A549 (cell line): ENCODE results near the gene RABGAP1. TPM values are rescaled to one million over a fixed set of nuclear protein-coding genes. Genes with fewer than 3 reads are reported as not detected.

Experiments
- ATAC-seq, 2 experiments: fragments of 200-7000 bp in 1 of 2; fragments of >200 bp in 1 of 2; cut with Nextera tagmentation in 1 of 2; cut with Tn5 transposase in 1 of 2; 3 replicates each; pipeline versions ENCODE4 v1.8.0 to v1.9.1; 2018 to 2020; ENCODE audit warnings: mild to moderate bottlenecking in 1 of 2, moderate library complexity in 1 of 2
- CTCF ChIA-PET: fragments of 300-600 bp; sonication (Branson Sonifier 250); formaldehyde crosslinking; extraction: SDS; loops from one replicate; lab custom pipeline; 2021; ENCODE audit warnings: antibody characterized with exemption, inconsistent platforms; lab: Yijun Ruan, JAX
- POLR2A ChIA-PET: fragments of 350-600 bp; formaldehyde crosslinking; extraction: SDS; loops from one replicate; lab custom pipeline; 2021; ENCODE audit warnings: antibody characterized with exemption, inconsistent platforms; lab: Yijun Ruan, JAX
- DNase-seq, 2 experiments: peaks; one replicate each; pipeline versions ENCODE4 v3.0.0 to v3.0.0-alpha.2; 2011 to 2016; ENCODE audit warnings: low read depth in 1 of 2, low spot score in 1 of 2
- FAIRE-seq: peaks from 2 replicates; lab custom pipeline; 2011; peaks lifted over from hg19 to GRCh38; lab: Jason Lieb, UNC
- H3K27ac ChIP-seq, 2 experiments: fragments of >200 bp; sonication (Bioruptor Twin); formaldehyde crosslinking; 3 replicates each; pipeline ENCODE4 v1.5.1; 2016 to 2017
- H3K4me1 ChIP-seq: fragments of >200 bp; sonication (Bioruptor Twin); formaldehyde crosslinking; 3 replicates; pipeline ENCODE4 v1.6.1; 2016
- H3K4me2 ChIP-seq: fragments of >200 bp; sonication (Bioruptor Twin); formaldehyde crosslinking; 3 replicates; pipeline ENCODE4 v1.6.1; 2016
- H3K4me3 ChIP-seq: fragments of >200 bp; sonication (Bioruptor Twin); formaldehyde crosslinking; 3 replicates; pipeline ENCODE4 v1.5.1; 2016
- H3K9me3 ChIP-seq: fragments of >200 bp; sonication (Bioruptor Twin); formaldehyde crosslinking; 3 replicates; pipeline ENCODE4 v1.6.1; 2016
- BHLHE40 ChIP-seq: IDR thresholded peaks from 2 replicates; pipeline ENCODE4 v1.6.1; 2012; ENCODE audit warnings: low read depth, low read length, inconsistent platforms
- CBX2 ChIP-seq: fragments of 200-600 bp; sonication (generic); IDR thresholded peaks from 2 replicates; pipeline ENCODE4 v1.6.1; 2016; ENCODE audit warnings: low read depth, mild to moderate bottlenecking, borderline replicate concordance
- CEBPB ChIP-seq, 2 experiments: fragments of >200 bp in 1 of 2; sonication (Bioruptor Twin) in 1 of 2; formaldehyde crosslinking in 1 of 2; IDR thresholded peaks; 2 replicates each; pipeline ENCODE4 v1.6.1; 2012 to 2016
- CHD4 ChIP-seq: fragments of 200-600 bp; sonication (generic); IDR thresholded peaks from 2 replicates; pipeline ENCODE4 v1.6.1; 2016; ENCODE audit warnings: antibody characterized with exemption, mild to moderate bottlenecking, borderline replicate concordance
- E2F6 ChIP-seq: IDR thresholded peaks from 2 replicates; pipeline ENCODE4 v1.6.1; 2012; ENCODE audit warnings: low read depth, borderline replicate concordance
- EHF ChIP-seq: fragments of 250-450 bp; sonication (Bioruptor Pico); IDR thresholded peaks from 2 replicates; pipeline ENCODE4 v1.5.0; 2020; ENCODE audit warnings: mild to moderate bottlenecking
- ESRRA ChIP-seq: fragments of 150-350 bp; IDR thresholded peaks from 2 replicates; pipeline ENCODE4 v1.6.1; 2014; ENCODE audit warnings: mild to moderate bottlenecking, low read length, borderline replicate concordance
- FOSB ChIP-seq: fragments of 250-450 bp; sonication (Bioruptor Pico); IDR thresholded peaks from 2 replicates; pipeline ENCODE4 v1.5.0; 2020; ENCODE audit warnings: mild to moderate bottlenecking, moderate library complexity
- HEYL ChIP-seq: fragments of 250-450 bp; sonication (Bioruptor Pico); IDR thresholded peaks from 2 replicates; pipeline ENCODE4 v1.8.0; 2021; ENCODE audit warnings: mild to moderate bottlenecking, moderate library complexity
- HMGXB4 ChIP-seq: fragments of 250-450 bp; sonication (Bioruptor Pico); IDR thresholded peaks from 2 replicates; pipeline ENCODE4 v1.5.0; 2021; ENCODE audit warnings: mild to moderate bottlenecking, moderate library complexity, borderline replicate concordance
- HOXA7 ChIP-seq: fragments of 250-450 bp; sonication (Bioruptor Pico); IDR thresholded peaks from 2 replicates; pipeline ENCODE4 v1.5.0; 2020; ENCODE audit warnings: mild to moderate bottlenecking, moderate library complexity
- JUNB ChIP-seq: fragments of >200 bp; sonication (Bioruptor Twin); formaldehyde crosslinking; IDR thresholded peaks from 2 replicates; pipeline ENCODE4 v1.6.1; 2016
- MAFK ChIP-seq: fragments of 450-650 bp; IDR thresholded peaks from 2 replicates; pipeline ENCODE4 v1.6.1; 2014; ENCODE audit not compliant: partially characterized antibody
- MAZ ChIP-seq: fragments of 150-350 bp; IDR thresholded peaks from 2 replicates; pipeline ENCODE4 v1.6.1; 2014; ENCODE audit warnings: antibody characterized with exemption, low read depth, low read length, borderline replicate concordance
- NPAS2 ChIP-seq: fragments of 250-450 bp; sonication (Bioruptor Pico); IDR thresholded peaks from 2 replicates; pipeline ENCODE4 v1.8.0; 2022; ENCODE audit warnings: mild to moderate bottlenecking, moderate library complexity, borderline replicate concordance
- NR3C1 ChIP-seq: fragments of >200 bp; sonication (Bioruptor Twin); formaldehyde crosslinking; IDR thresholded peaks from 3 replicates; pipeline ENCODE4 v1.6.1; 2017
- PHF8 ChIP-seq: fragments of 200-600 bp; sonication (generic); IDR thresholded peaks from 2 replicates; pipeline ENCODE4 v1.6.1; 2016; ENCODE audit warnings: low read depth, mild to moderate bottlenecking, antibody characterized with exemption, moderate library complexity, borderline replicate concordance
- POLR2A ChIP-seq: IDR thresholded peaks from 2 replicates; pipeline ENCODE4 v1.6.1; 2012; ENCODE audit warnings: mild to moderate bottlenecking, low read length
- RARB ChIP-seq: fragments of 250-450 bp; sonication (Bioruptor Pico); IDR thresholded peaks from 2 replicates; pipeline ENCODE4 v1.8.0; 2021; ENCODE audit warnings: mild to moderate bottlenecking, moderate library complexity
- RCOR1 ChIP-seq: fragments of 150-350 bp; IDR thresholded peaks from 2 replicates; pipeline ENCODE4 v1.6.1; 2014; ENCODE audit warnings: antibody characterized with exemption, low read length, low read depth
- REST ChIP-seq: fragments of 200-600 bp; sonication (generic); IDR thresholded peaks from 2 replicates; pipeline ENCODE4 v1.6.1; 2016; ENCODE audit warnings: antibody characterized with exemption, mild to moderate bottlenecking, moderate library complexity
- RFX5 ChIP-seq: fragments of 450-650 bp; IDR thresholded peaks from 2 replicates; pipeline ENCODE4 v1.7.1; 2014; ENCODE audit warnings: antibody characterized with exemption, mild to moderate bottlenecking, moderate library complexity
- RNF2 ChIP-seq: fragments of 200-600 bp; sonication (generic); IDR thresholded peaks from 2 replicates; pipeline ENCODE4 v1.6.1; 2016; ENCODE audit warnings: low read depth, mild to moderate bottlenecking, antibody characterized with exemption, moderate library complexity, borderline replicate concordance
- TFCP2L1 ChIP-seq: fragments of 250-450 bp; sonication (Bioruptor Pico); IDR thresholded peaks from 2 replicates; pipeline ENCODE4 v1.5.0; 2021; ENCODE audit warnings: mild to moderate bottlenecking
- ZC3H11A ChIP-seq: fragments of 450-650 bp; IDR thresholded peaks from 2 replicates; pipeline ENCODE4 v1.6.1; 2014; ENCODE audit warnings: antibody characterized with exemption, mild to moderate bottlenecking
- ZNF302 ChIP-seq: fragments of 250-450 bp; sonication (Bioruptor Pico); IDR thresholded peaks from 2 replicates; pipeline ENCODE4 v1.9.0; 2021; ENCODE audit warnings: inconsistent platforms, mild to moderate bottlenecking, moderate library complexity
- WGBS: methylation state at CpG from one replicate; pipeline ENCODE4 v1.1.6; 2017; ENCODE audit errors: missing lambda C conversion rate; 5-methylcytosine and 5-hydroxymethylcytosine counted together
- polyA plus RNA-seq, 4 experiments: library from polyadenylated mRNA; depleted of rRNA in 3 of 4; stranded (reverse); fragments of >200 nt; fragmentation: RNase III in 1 of 4; extraction: RNeasy Plus Mini Kit Qiagen cat#74134 plus additional on column Dnase treatment in 1 of 4; gene quantifications; 2 replicates in 3 of 4; 3 replicates in 1 of 4; pipeline ENCODE4 v1.2.3, GENCODE V29; 2011 to 2017

RABGAP1 gene
- polyA plus RNA-seq, 2 of the 4 experiments (the other 2 are of a cell fraction), result 17.5 to 39.9 TPM

- no peak for DNase-seq
- Histone ChIP-seq H3K27ac (no peak overlapping the region), H3K4me1 (no peaks in the 10 kb centered on the region), H3K9me3 (no peaks in the 10 kb centered on the region), H3K4me3 (no peak overlapping the region), H3K4me2 (no peak overlapping the region)
- POLR2A ChIA-PET, result no interaction called here
- ATAC-seq, result no peak
- no peak for TF ChIP-seq RARB (CRISPR knock-in tag)
- TF ChIP-seq ESRRA, result no peak
- TF ChIP-seq CEBPB (IDR thresholded peaks at IDR 0.05), result no peak
- no peak for TF ChIP-seq HOXA7 (CRISPR knock-in tag)
- no peak for TF ChIP-seq ZC3H11A
- no peak for TF ChIP-seq NR3C1
- TF ChIP-seq PHF8, result no peak
- no peak for TF ChIP-seq POLR2A
- no peak for TF ChIP-seq MAZ
- no peak for TF ChIP-seq BHLHE40
- TF ChIP-seq JUNB, result no peak
- TF ChIP-seq HEYL, result no peak
- CTCF ChIA-PET, result interaction anchor here (0.6 to 6.8 kb wide), 3 partner anchors 9 to 278 kb away, joined by 3 to 47 read pairs (median 5); no protein-coding TSS in a partner anchor
- WGBS, result 90% methylated on average over 2 of the region's 2 CpGs
- no peak for FAIRE-seq
These were observed 131.7 kb downstream of the RABGAP1 start for GRCh38 chr9:123072407-123072995.

- Histone ChIP-seq H3K27ac (no peak overlapping the region), H3K4me1 (no peaks in the 10 kb centered on the region), H3K4me3 (no peak overlapping the region), H3K9me3 (no peaks in the 10 kb centered on the region), H3K4me2 (no peak overlapping the region)
- FAIRE-seq (no peak), ATAC-seq (no peak), DNase-seq (no peak)
- ChIA-PET POLR2A (no interaction called here), CTCF (interaction anchor here (0.8 to 6.8 kb wide), 4 partner anchors 8 to 277 kb away, joined by 3 to 47 read pairs (median 4); no protein-coding TSS in a partner anchor)
- 84% methylated on average over 5 of the region's 5 CpGs for WGBS
- TF ChIP-seq PHF8 (no peak), FOSB (CRISPR knock-in tag) (no peak), TFCP2L1 (no peak), CHD4 (no peak), REST (no peak), E2F6 (no peak), RFX5 (no peak), RNF2 (no peak), EHF (CRISPR knock-in tag) (no peak), RARB (CRISPR knock-in tag) (no peak), MAFK (no peak), HMGXB4 (CRISPR knock-in tag) (no peak), RCOR1 (no peak), NPAS2 (CRISPR knock-in tag) (no peak), ZNF302 (CRISPR knock-in tag) (no peak), CBX2 (no peak)
These were observed 132.6 kb downstream of the RABGAP1 start for GRCh38 chr9:123073441-123073840.
